Endothelial cell of umbilical vein (primary cell): ENCODE results near the gene CD320. TPM values are rescaled to one million over a fixed set of nuclear protein-coding genes. Genes with fewer than 3 reads are reported as not detected.

Source experiments
- BruUV-seq: library from RNA; stranded (reverse); fragments of 400-500 nt; replicated peaks from 2 replicates; lab custom pipeline; 2021; lab: Mats Ljungman, UMichigan
- CTCF ChIA-PET: fragments of 300-600, 350-600 bp; sonication (Branson Sonifier 250); formaldehyde crosslinking; loops from one replicate; lab custom pipeline; 2021; ENCODE audit warnings: antibody characterized with exemption, inconsistent platforms; lab: Charles Lee
- POLR2A ChIA-PET: fragments of 300-600, 350-600 bp; sonication (Branson Sonifier 250); formaldehyde crosslinking; loops from one replicate; lab custom pipeline; 2021; ENCODE audit warnings: antibody characterized with exemption, inconsistent platforms; lab: Charles Lee
- DNase-seq: peaks from one replicate; pipeline ENCODE4 v3.0.0-alpha.2; 2011; ENCODE audit warnings: low read depth, low spot score
- FAIRE-seq: peaks from 2 replicates; lab custom pipeline; 2011; peaks lifted over from hg19 to GRCh38; lab: Jason Lieb, UNC
- H2AFZ ChIP-seq: 2 replicates; pipeline ENCODE4 v1.6.0; 2012; ENCODE audit warnings: low read depth, low read length, control low read depth, inconsistent platforms
- H3K27ac ChIP-seq: 2 replicates; pipeline ENCODE4 v1.5.1; 2011; ENCODE audit warnings: low read depth, mild to moderate bottlenecking, control low read depth, low read length, moderate library complexity; ENCODE audit not compliant: insufficient read depth
- H3K27me3 ChIP-seq, 2 experiments: 2 replicates each; pipeline versions ENCODE4 v1.6.0 to v1.6.1; 2011; ENCODE audit warnings: low read length in 2 of 2, mixed read lengths in 1 of 2; ENCODE audit not compliant: control insufficient read depth in 2 of 2, insufficient read depth in 2 of 2
- H3K36me3 ChIP-seq, 2 experiments: 2 replicates in 1 of 2; 3 replicates in 1 of 2; pipeline ENCODE4 v1.5.1; 2011; ENCODE audit warnings: low read length in 2 of 2, mild to moderate bottlenecking in 1 of 2, moderate library complexity in 1 of 2; ENCODE audit not compliant: control insufficient read depth in 2 of 2, insufficient read depth in 2 of 2; ENCODE audit errors: extremely low read depth in 1 of 2
- H3K4me1 ChIP-seq: 3 replicates; pipeline ENCODE4 v1.5.1; 2011; ENCODE audit warnings: mild to moderate bottlenecking, low read length; ENCODE audit not compliant: control insufficient read depth, insufficient read depth; ENCODE audit errors: extremely low read depth
- H3K4me2 ChIP-seq: 2 replicates; pipeline ENCODE4 v1.6.1; 2011; ENCODE audit warnings: low read length, control low read depth, mixed read lengths; ENCODE audit not compliant: insufficient read depth
- H3K4me3 ChIP-seq, 3 experiments: fragments of 200-600 bp in 1 of 3; sonication (generic), shearing (Covaris generic) in 1 of 3; replicated peaks in 1 of 3; 2 replicates each; pipeline ENCODE4 v1.5.1; 2011 to 2016; ENCODE audit warnings: control low read depth in 3 of 3, low read length in 3 of 3, mild to moderate bottlenecking in 2 of 3, inconsistent platforms in 1 of 3, low read depth in 1 of 3, moderate library complexity in 1 of 3; ENCODE audit not compliant: insufficient read depth in 1 of 3
- H3K79me2 ChIP-seq: 2 replicates; pipeline ENCODE4 v1.6.0; 2012; ENCODE audit warnings: low read length, inconsistent platforms; ENCODE audit not compliant: control insufficient read depth, insufficient read depth
- H3K9ac ChIP-seq: replicated peaks from 2 replicates; pipeline ENCODE3; 2011; ENCODE audit warnings: low read length, control low read depth; ENCODE audit not compliant: insufficient read depth; ENCODE audit errors: extremely low read depth
- H3K9me1 ChIP-seq: replicated peaks from 3 replicates; pipeline ENCODE4 v1.6.0; 2011; ENCODE audit warnings: mild to moderate bottlenecking, low read length; ENCODE audit not compliant: control insufficient read depth, insufficient read depth; ENCODE audit errors: extremely low read depth
- H3K9me3 ChIP-seq: replicated peaks from 2 replicates; pipeline ENCODE4 v1.5.1; 2012; ENCODE audit warnings: low read length, inconsistent platforms; ENCODE audit not compliant: control insufficient read depth, insufficient read depth
- H4K20me1 ChIP-seq: replicated peaks from 2 replicates; pipeline ENCODE3; 2011; ENCODE audit warnings: mild to moderate bottlenecking, low read length; ENCODE audit not compliant: control insufficient read depth, insufficient read depth; ENCODE audit errors: extremely low read depth
- EZH2 ChIP-seq: IDR thresholded peaks from 2 replicates; pipeline ENCODE4 v1.6.1; 2012; ENCODE audit warnings: borderline replicate concordance, low read depth, mild to moderate bottlenecking, moderate library complexity, low read length, inconsistent platforms; ENCODE audit not compliant: severe bottlenecking
- FOS ChIP-seq: IDR thresholded peaks from 2 replicates; pipeline ENCODE4 v1.6.1; 2011; ENCODE audit warnings: mild to moderate bottlenecking, low read length, moderate library complexity, borderline replicate concordance; ENCODE audit not compliant: insufficient read depth
- GATA2 ChIP-seq: IDR thresholded peaks from 2 replicates; pipeline ENCODE4 v1.7.0; 2011; ENCODE audit warnings: low read depth, mild to moderate bottlenecking, moderate library complexity, mixed read lengths, low read length; ENCODE audit not compliant: insufficient read length, insufficient read depth
- JUN ChIP-seq: IDR thresholded peaks from 2 replicates; pipeline ENCODE4 v1.6.1; 2011; ENCODE audit warnings: borderline replicate concordance, low read depth; ENCODE audit not compliant: insufficient read length, insufficient read depth
- MYC ChIP-seq: IDR thresholded peaks from one replicate; pipeline ENCODE4 v1.6.1; 2011; ENCODE audit warnings: mild to moderate bottlenecking, low read depth, low read length
- POLR2A ChIP-seq: IDR thresholded peaks from 2 replicates; pipeline ENCODE4 v1.6.1; 2012; ENCODE audit warnings: low read depth, mild to moderate bottlenecking, control low read depth, low read length
- POLR2AphosphoS5 ChIP-seq: IDR thresholded peaks from 2 replicates; pipeline ENCODE4 v1.6.1; 2012; ENCODE audit warnings: low read depth, mild to moderate bottlenecking, control low read depth, low read length, moderate library complexity; ENCODE audit not compliant: insufficient read depth
- dilution Hi-C: fragments of 300-500 bp; cut with MboI; formaldehyde crosslinking; loops from one replicate; pipeline ENCODE4 v1.15.0; 2019; ENCODE audit warnings: low sequenced_read_pairs; ENCODE audit not compliant: extremely low pct_ligation_motif_present
- intact Hi-C: fragments of 100-400 bp; cut with micrococcal nuclease; formaldehyde crosslinking; loops from one replicate; pipeline ENCODE4 v1.10.0; 2022
- polyA plus RNA-seq, 4 experiments: library from polyadenylated mRNA; depleted of rRNA in 3 of 4; stranded (reverse) in 3 of 4; unstranded in 1 of 4; fragments of >200 nt; gene quantifications; 2 replicates each; pipeline versions ENCODE4 v1.2.1 to v1.2.3, GENCODE V29; 2011 to 2012; ENCODE audit warnings: missing spikeins in 1 of 4
- total RNA-seq: library from RNA; stranded (reverse); gene quantifications from 2 replicates; pipeline ENCODE4 v1.2.3, GENCODE V29; 2021
- TF ChIP-seq, protein P1 (sequence below), 2 donors: IDR thresholded peaks; 1 replicate in 1 of 2; 2 replicates in 1 of 2; pipeline ENCODE4 v1.5.1; 2011; ENCODE audit warnings: low read length in 2 of 2, mild to moderate bottlenecking in 2 of 2, moderate library complexity in 2 of 2, control low read depth in 1 of 2, inconsistent platforms in 1 of 2, low read depth in 1 of 2; ENCODE audit not compliant: insufficient read depth in 1 of 2; ENCODE audit errors: extremely low read depth in 1 of 2
- TF ChIP-seq, protein P2 (sequence below): IDR thresholded peaks from 2 replicates; pipeline ENCODE4 v1.6.1; 2011; ENCODE audit not compliant: insufficient read depth, insufficient read length

Gene CD320
- total and polyA plus RNA-seq, 2 donors (not counting 3 experiments of a cell fraction or from before 2014, with no cell fraction given): 84.9 to 190 TPM

DNA sequence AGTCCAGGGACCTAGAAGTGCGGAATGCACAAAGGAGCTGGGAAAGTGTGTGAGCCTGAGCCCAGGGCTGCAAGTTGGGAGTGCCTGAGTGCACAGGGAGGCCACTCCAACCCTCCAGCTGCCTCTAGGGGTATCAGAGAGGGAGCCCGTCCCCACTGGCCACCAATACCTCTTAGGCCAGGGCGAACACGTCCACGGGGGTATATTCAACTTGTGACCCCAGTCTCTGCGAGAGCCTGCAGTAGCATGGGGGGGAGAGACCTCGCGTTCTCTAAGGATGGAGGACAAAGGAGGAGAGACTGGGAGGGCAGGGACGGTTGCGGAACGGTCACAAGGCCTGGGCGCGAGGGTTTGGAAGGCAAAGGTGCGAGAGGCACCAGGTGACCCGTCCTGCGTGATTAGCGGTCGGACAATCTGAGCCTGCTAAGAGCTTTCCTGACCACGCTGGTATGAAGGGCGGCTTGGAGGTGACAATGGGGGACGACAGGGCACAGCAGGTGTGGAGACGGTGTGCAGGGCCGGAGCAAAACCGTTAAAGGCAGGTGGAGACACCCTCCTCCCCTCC is 676 bp downstream of the CD320 start:
- Histone ChIP-seq H3K9me3 (no peaks in the 10 kb centered on the region), H3K4me2 (peak overlapping the region; percentile 49), H2AFZ (peak overlapping the region; percentile 64), H3K4me3 (peak overlapping the region; percentile 3 to 48 (median 43)), H3K9me1 (no peaks in the 10 kb centered on the region), H3K36me3 (no peaks in the 10 kb centered on the region), H3K27ac (peak overlapping the region; percentile 69), H3K4me1 (peaks cover 19% of the 10 kb centered on the region), H4K20me1 (no peaks in the 10 kb centered on the region), H3K79me2 (peaks cover 11% of the 10 kb centered on the region), H3K9ac (peak overlapping the region; percentile 41), H3K27me3 (no peaks in the 10 kb centered on the region)
- BruUV-seq: TSS peak; percentile 46
- dilution Hi-C loops: no loop called here
- ChIA-PET CTCF (interaction anchor here (0.5 kb wide), 1 partner anchor 11 kb away, joined by 4 read pairs; no protein-coding TSS in a partner anchor), POLR2A (interaction anchor here (0.7 kb wide), 1 partner anchor 207 kb away, joined by 4 read pairs; the partner anchor contains the start of gene ZNF414)
- DNase-seq (no peak), FAIRE-seq (no peak)
- no peak for TF ChIP-seq JUN
- TF ChIP-seq, protein P1, sequence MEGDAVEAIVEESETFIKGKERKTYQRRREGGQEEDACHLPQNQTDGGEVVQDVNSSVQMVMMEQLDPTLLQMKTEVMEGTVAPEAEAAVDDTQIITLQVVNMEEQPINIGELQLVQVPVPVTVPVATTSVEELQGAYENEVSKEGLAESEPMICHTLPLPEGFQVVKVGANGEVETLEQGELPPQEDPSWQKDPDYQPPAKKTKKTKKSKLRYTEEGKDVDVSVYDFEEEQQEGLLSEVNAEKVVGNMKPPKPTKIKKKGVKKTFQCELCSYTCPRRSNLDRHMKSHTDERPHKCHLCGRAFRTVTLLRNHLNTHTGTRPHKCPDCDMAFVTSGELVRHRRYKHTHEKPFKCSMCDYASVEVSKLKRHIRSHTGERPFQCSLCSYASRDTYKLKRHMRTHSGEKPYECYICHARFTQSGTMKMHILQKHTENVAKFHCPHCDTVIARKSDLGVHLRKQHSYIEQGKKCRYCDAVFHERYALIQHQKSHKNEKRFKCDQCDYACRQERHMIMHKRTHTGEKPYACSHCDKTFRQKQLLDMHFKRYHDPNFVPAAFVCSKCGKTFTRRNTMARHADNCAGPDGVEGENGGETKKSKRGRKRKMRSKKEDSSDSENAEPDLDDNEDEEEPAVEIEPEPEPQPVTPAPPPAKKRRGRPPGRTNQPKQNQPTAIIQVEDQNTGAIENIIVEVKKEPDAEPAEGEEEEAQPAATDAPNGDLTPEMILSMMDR (IDR thresholded peaks at IDR 0.05; ENCODE audit: extremely low read depth in 1 of 2, insufficient read depth in 1 of 2, low read depth in 1 of 2, low read length in 2 of 2): no peak
- TF ChIP-seq POLR2AphosphoS5: no peak
- no peak for TF ChIP-seq EZH2
- TF ChIP-seq, protein P2, sequence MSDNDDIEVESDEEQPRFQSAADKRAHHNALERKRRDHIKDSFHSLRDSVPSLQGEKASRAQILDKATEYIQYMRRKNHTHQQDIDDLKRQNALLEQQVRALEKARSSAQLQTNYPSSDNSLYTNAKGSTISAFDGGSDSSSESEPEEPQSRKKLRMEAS: no peak
- no peak for TF ChIP-seq FOS
- no peak for TF ChIP-seq MYC
- TF ChIP-seq POLR2A: no peak
- no peak for TF ChIP-seq GATA2
- intact Hi-C loops: no loop called here
